Subcutaneous abdominal adipose tissue (tissue), 5 donors: ENCODE data around the gene LMTK2.

ENCODE experiments used
- H3K27ac ChIP-seq: one replicate; pipeline ENCODE4 v1.7.0; 2013; ENCODE audit warnings: low read depth, mild to moderate bottlenecking, inconsistent platforms, low read length, moderate library complexity
- H3K27me3 ChIP-seq, 5 donors: one replicate each; pipeline ENCODE4 v1.7.0; 2013; ENCODE audit warnings: low read length in 5 of 5, inconsistent platforms in 1 of 5; ENCODE audit not compliant: control insufficient read depth in 5 of 5, insufficient read depth in 4 of 5
- H3K36me3 ChIP-seq, 5 donors: one replicate each; pipeline ENCODE4 v1.7.0; 2013; ENCODE audit warnings: low read length in 5 of 5; ENCODE audit not compliant: control insufficient read depth in 5 of 5, insufficient read depth in 5 of 5
- H3K4me1 ChIP-seq, 5 donors: one replicate each; pipeline ENCODE4 v1.7.0; 2013; ENCODE audit warnings: low read length in 5 of 5, mild to moderate bottlenecking in 3 of 5, moderate library complexity in 1 of 5; ENCODE audit not compliant: control insufficient read depth in 5 of 5, insufficient read depth in 5 of 5
- H3K4me3 ChIP-seq, 5 donors: one replicate each; pipeline ENCODE4 v1.7.0; 2013; ENCODE audit warnings: low read length in 5 of 5, low read depth in 1 of 5
- H3K9ac ChIP-seq, 5 donors: one replicate each; pipeline ENCODE4 v1.7.0; 2013; ENCODE audit warnings: low read length in 5 of 5, mild to moderate bottlenecking in 4 of 5, moderate library complexity in 3 of 5
- H3K9me3 ChIP-seq, 5 donors: one replicate each; pipeline ENCODE4 v1.7.0; 2013; ENCODE audit warnings: low read length in 5 of 5; ENCODE audit not compliant: control insufficient read depth in 5 of 5
- donor health status: healthy.
- donor health status: healthy.
- donor health status: healthy.
- donor health status: healthy.
- donor health status: healthy.

LMTK2 gene

DNA sequence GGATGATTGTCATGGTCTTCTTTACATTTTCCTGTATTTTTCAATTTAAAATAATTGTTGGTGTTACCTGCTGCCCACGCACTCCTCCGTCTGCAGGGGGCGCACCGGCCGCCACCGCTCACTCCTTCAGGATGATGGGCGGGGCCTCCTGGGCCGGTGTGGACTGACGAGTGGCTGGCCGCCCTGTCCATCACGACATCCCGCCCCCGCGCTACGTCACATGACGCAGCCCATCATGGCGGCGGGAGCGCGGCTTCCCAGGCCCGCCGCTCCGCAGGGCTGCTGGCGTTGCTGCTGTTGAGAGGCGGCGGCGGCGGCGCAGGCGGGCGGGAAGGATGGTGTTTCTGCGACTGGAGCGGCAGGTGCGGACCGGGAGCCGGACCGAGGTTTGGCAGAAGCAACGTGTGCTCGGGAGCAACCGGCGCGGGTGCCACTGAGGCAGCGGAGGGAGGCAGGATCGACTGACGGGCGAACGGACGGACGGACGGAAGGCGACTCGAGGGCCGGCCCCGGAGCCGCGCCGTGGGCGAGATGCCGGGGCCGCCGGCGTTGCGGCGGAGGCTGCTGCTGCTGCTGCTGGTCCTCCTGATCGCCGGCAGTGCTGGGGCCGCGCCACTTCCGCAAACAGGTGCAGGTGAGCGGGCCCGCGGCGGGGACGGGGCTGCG is at the start of gene LMTK2:
Gene LMTK2, plus strand, starts transcription at position 216 of the 666 bp plus-strand sequence. Its CDS starts 316 bp downstream, at position 532.
- H3K9ac ChIP-seq = peak within 1 kb of the TSS; percentile 6 to 92 (median 77)
- H3K27ac ChIP-seq = peak within 1 kb of the TSS; percentile 70
- H3K4me1 ChIP-seq = peaks cover 0 to 26% (median 13%) of the 10 kb centered on the region in 5 donors
- H3K36me3 ChIP-seq = no peaks in the 10 kb centered on the region
- H3K4me3 ChIP-seq = peak within 1 kb of the TSS; percentile 76 to 99 (median 92)
- H3K27me3 ChIP-seq = peaks cover 0 to 2% (median 0%) of the 10 kb centered on the region in 5 donors
- H3K9me3 ChIP-seq = peaks cover 0 to 7% (median 3%) of the 10 kb centered on the region in 5 donors

- Histone ChIP-seq H3K9ac (no peak overlapping the region), H3K27me3 (peaks cover 0 to under 1% (median 0%) of the 10 kb centered on the region in 5 donors), H3K27ac (no peak overlapping the region), H3K36me3 (no peaks in the 10 kb centered on the region), H3K4me1 (no peaks in the 10 kb centered on the region), H3K4me3 (no peak overlapping the region), H3K9me3 (no peaks in the 10 kb centered on the region)
Observed at GRCh38 chr7:98057157-98057556, 49.5 kb upstream of the LMTK2 start.

DNA sequence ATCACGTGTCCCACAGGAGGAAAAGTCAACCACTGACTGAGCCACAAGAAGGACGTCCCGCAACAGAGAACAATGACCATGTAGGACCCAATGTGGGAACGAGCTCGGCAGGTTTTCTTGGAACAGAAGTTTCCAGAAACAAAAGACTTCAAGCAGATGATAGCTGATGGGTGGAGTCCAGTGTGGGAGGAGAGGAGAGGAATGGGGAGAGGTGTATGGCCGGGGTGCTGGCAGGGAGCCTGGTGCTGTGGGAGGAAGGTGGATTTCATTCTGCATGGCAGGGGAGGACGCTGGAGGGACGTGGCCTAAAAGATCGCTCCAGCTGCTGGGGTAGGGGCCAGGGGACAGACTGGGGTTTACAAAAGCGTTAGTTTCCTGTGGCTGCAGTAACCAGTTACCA is 48.5 kb upstream of the LMTK2 start:
- Histone ChIP-seq H3K9me3 (peaks cover 2 to 6% (median 5%) of the 10 kb centered on the region in 5 donors), H3K4me3 (no peak overlapping the region), H3K27me3 (peaks cover 0 to 2% (median 0%) of the 10 kb centered on the region in 5 donors), H3K27ac (no peak overlapping the region), H3K4me1 (no peaks in the 10 kb centered on the region), H3K36me3 (no peaks in the 10 kb centered on the region), H3K9ac (no peak overlapping the region)

GRCh38 chr7:98064233-98064632 is 42.4 kb upstream of the LMTK2 start:
- Histone ChIP-seq H3K9ac (no peak overlapping the region), H3K27me3 (peaks cover 0 to 5% (median 0%) of the 10 kb centered on the region in 5 donors), H3K4me3 (no peak overlapping the region), H3K36me3 (no peaks in the 10 kb centered on the region), H3K9me3 (peaks cover 2 to 13% (median 5%) of the 10 kb centered on the region in 5 donors), H3K4me1 (no peaks in the 10 kb centered on the region), H3K27ac (no peak overlapping the region)

- Histone ChIP-seq H3K4me3 (no peak overlapping the region), H3K4me1 (no peaks in the 10 kb centered on the region), H3K27me3 (peaks cover 0 to 5% (median 0%) of the 10 kb centered on the region in 5 donors), H3K27ac (no peak overlapping the region), H3K36me3 (no peaks in the 10 kb centered on the region), H3K9ac (no peak overlapping the region), H3K9me3 (peaks cover 2 to 13% (median 5%) of the 10 kb centered on the region in 5 donors)
Observed at GRCh38 chr7:98066208-98066607, 40.5 kb upstream of the LMTK2 start.

DNA sequence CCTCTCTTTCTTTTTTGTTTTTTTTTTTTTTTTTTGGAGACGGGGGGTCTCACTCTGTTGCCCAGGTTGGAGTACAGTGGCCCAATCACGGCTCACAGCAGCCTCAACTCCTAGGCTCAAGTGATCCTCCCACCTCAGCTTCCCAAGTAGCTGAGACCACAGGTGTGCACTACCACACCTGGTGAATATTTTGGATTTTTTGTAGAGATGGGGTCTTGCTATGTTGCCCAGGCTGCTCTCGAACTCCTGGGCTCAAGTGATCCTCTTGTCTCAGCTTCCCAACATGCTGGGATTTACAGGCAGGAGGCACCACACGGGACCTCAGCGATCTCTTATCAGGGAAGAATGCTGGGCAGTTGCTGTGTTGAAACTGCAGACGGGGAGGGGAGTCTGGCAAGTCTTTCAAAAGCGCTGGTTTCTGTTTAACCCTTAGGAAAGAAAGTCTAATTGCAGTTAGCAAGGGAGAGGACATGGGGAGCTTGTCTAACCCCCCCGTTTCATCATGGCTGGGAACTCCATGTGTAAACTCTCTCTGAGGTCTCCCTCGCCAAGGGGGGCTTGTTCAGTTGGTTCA is 39.6 kb upstream of the LMTK2 start:
- H3K4me1 ChIP-seq = no peaks in the 10 kb centered on the region
- no peak overlapping the region for H3K4me3 ChIP-seq
- no peak overlapping the region for H3K9ac ChIP-seq
- no peaks in the 10 kb centered on the region for H3K36me3 ChIP-seq
- peaks cover 0 to 5% (median 0%) of the 10 kb centered on the region in 5 donors for H3K27me3 ChIP-seq
- no peak overlapping the region for H3K27ac ChIP-seq
- H3K9me3 ChIP-seq = peaks cover 2 to 13% (median 5%) of the 10 kb centered on the region in 5 donors

GRCh38 chr7:98073047-98073446 is 33.6 kb upstream of the LMTK2 start:
- Histone ChIP-seq H3K4me3 (no peak overlapping the region), H3K36me3 (no peaks in the 10 kb centered on the region), H3K9ac (no peak overlapping the region), H3K9me3 (peaks cover 0 to 10% (median 6%) of the 10 kb centered on the region in 5 donors), H3K27me3 (no peaks in the 10 kb centered on the region), H3K27ac (no peak overlapping the region), H3K4me1 (no peaks in the 10 kb centered on the region)

DNA sequence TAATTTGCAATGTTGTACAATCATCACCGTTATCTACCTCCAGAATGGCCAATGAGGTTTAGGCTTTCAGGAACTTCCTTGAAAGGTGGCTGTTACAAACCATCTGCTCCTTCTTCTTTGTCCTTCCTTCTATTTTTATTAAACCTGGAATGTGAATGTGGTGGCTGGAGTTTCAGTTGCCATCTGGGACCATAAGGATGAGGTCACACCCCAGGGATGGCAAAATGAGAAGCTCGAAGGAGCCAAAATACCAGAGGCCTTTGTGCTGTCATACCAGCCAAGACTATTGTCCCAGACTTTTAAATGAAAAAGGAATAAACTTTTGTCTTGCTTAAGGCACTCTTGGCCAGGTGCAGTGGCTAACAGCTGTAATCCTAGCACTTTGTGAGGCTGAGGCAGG is 30.9 kb upstream of the LMTK2 start:
- peaks cover 0 to 7% (median 6%) of the 10 kb centered on the region in 5 donors for H3K9me3 ChIP-seq
- no peaks in the 10 kb centered on the region for H3K36me3 ChIP-seq
- H3K9ac ChIP-seq = no peak overlapping the region
- no peaks in the 10 kb centered on the region for H3K27me3 ChIP-seq
- H3K4me3 ChIP-seq = no peak overlapping the region
- no peaks in the 10 kb centered on the region for H3K4me1 ChIP-seq
- H3K27ac ChIP-seq = no peak overlapping the region

- Histone ChIP-seq H3K4me1 (no peaks in the 10 kb centered on the region), H3K27me3 (no peaks in the 10 kb centered on the region), H3K4me3 (no peak overlapping the region), H3K27ac (no peak overlapping the region), H3K9ac (no peak overlapping the region), H3K36me3 (no peaks in the 10 kb centered on the region), H3K9me3 (peaks cover 0 to 7% (median 6%) of the 10 kb centered on the region in 5 donors)
Observed at GRCh38 chr7:98077762-98078161, 28.9 kb upstream of the LMTK2 start.

GRCh38 chr7:98078197-98078870 is 28.3 kb upstream of the LMTK2 start:
- Histone ChIP-seq H3K4me1 (no peaks in the 10 kb centered on the region), H3K9ac (no peak overlapping the region), H3K27me3 (no peaks in the 10 kb centered on the region), H3K4me3 (no peak overlapping the region), H3K36me3 (no peaks in the 10 kb centered on the region), H3K27ac (no peak overlapping the region), H3K9me3 (peaks cover 0 to 7% (median 6%) of the 10 kb centered on the region in 5 donors)
